ENCODE results near the gene INSM1.

INSM1 gene

GRCh38 chr20:20393207-20394120 is 25.6 kb downstream of the INSM1 start:
- Histone ChIP-seq H3K9ac (ENCODE audit: low read length in 2 of 2) (no peak overlapping the region), H3K36me3 (ENCODE audit: control insufficient read depth in 2 of 2, insufficient read depth in 2 of 2, low read length in 2 of 2) (peaks cover 0 to 7% of the 10 kb centered on the region in 2 donors), H3K27ac (ENCODE audit: low read length) (no peak overlapping the region), H3K4me1 (ENCODE audit: control insufficient read depth, insufficient read depth, low read length) (no peaks in the 10 kb centered on the region), H3K4me3 (ENCODE audit: low read length in 2 of 2) (no peak overlapping the region), H3K9me3 (ENCODE audit: control insufficient read depth in 2 of 2, low read length in 2 of 2) (no peaks in the 10 kb centered on the region), H3K27me3 (ENCODE audit: control insufficient read depth in 1 of 2, insufficient read depth in 2 of 2, low read length in 2 of 2) (no peaks in the 10 kb centered on the region)

DNA sequence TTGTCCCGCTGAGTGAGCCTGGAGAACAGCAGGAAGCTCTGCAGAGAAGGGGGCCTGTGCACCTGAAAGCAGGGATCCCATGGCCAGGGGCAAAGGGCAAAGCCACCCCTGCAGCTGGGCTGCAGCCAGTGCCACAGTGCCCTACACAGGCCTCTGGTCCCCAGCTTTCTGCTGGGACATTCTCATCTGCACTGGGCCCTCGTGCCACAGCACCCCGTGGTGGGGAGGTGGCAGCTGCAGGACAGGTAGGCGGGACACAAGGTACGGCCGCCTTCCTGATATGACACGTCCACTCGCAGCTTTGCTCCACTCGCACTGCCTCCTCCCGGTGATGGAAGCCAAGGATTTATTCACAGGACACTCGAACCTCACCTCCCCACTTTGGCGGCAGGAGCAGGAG is 27.2 kb downstream of the INSM1 start:
- H3K36me3 ChIP-seq (ENCODE audit: control insufficient read depth in 2 of 2, insufficient read depth in 2 of 2, low read length in 2 of 2), result peaks cover 0 to 7% of the 10 kb centered on the region in 2 donors
- H3K4me3 ChIP-seq (ENCODE audit: low read length in 2 of 2), result no peak overlapping the region
- no peaks in the 10 kb centered on the region for H3K9me3 ChIP-seq (ENCODE audit: control insufficient read depth in 2 of 2, low read length in 2 of 2)
- H3K27ac ChIP-seq (ENCODE audit: low read length), result no peak overlapping the region
- H3K4me1 ChIP-seq (ENCODE audit: control insufficient read depth, insufficient read depth, low read length), result no peaks in the 10 kb centered on the region
- no peaks in the 10 kb centered on the region for H3K27me3 ChIP-seq (ENCODE audit: control insufficient read depth in 1 of 2, insufficient read depth in 2 of 2, low read length in 2 of 2)
- H3K9ac ChIP-seq (ENCODE audit: low read length in 2 of 2), result no peak overlapping the region

GRCh38 chr20:20395903-20396568 is 28.1 kb downstream of the INSM1 start:
- Histone ChIP-seq H3K36me3 (ENCODE audit: control insufficient read depth in 2 of 2, insufficient read depth in 2 of 2, low read length in 2 of 2) (peaks cover 0 to 7% of the 10 kb centered on the region in 2 donors), H3K4me1 (ENCODE audit: control insufficient read depth, insufficient read depth, low read length) (no peaks in the 10 kb centered on the region), H3K9ac (ENCODE audit: low read length in 2 of 2) (no peak overlapping the region), H3K27me3 (ENCODE audit: control insufficient read depth in 1 of 2, insufficient read depth in 2 of 2, low read length in 2 of 2) (no peaks in the 10 kb centered on the region), H3K4me3 (ENCODE audit: low read length in 2 of 2) (no peak overlapping the region), H3K27ac (ENCODE audit: low read length) (no peak overlapping the region), H3K9me3 (ENCODE audit: control insufficient read depth in 2 of 2, low read length in 2 of 2) (no peaks in the 10 kb centered on the region)

- Histone ChIP-seq H3K9ac (ENCODE audit: low read length in 2 of 2) (no peak overlapping the region), H3K4me1 (ENCODE audit: control insufficient read depth, insufficient read depth, low read length) (no peaks in the 10 kb centered on the region), H3K27ac (ENCODE audit: low read length) (no peak overlapping the region), H3K4me3 (ENCODE audit: low read length in 2 of 2) (no peak overlapping the region), H3K27me3 (ENCODE audit: control insufficient read depth in 1 of 2, insufficient read depth in 2 of 2, low read length in 2 of 2) (no peaks in the 10 kb centered on the region), H3K36me3 (ENCODE audit: control insufficient read depth in 2 of 2, insufficient read depth in 2 of 2, low read length in 2 of 2) (peaks cover 0 to 7% of the 10 kb centered on the region in 2 donors), H3K9me3 (ENCODE audit: control insufficient read depth in 2 of 2, low read length in 2 of 2) (no peaks in the 10 kb centered on the region)
Measured at GRCh38 chr20:20396794-20397193, 28.9 kb downstream of the INSM1 start.

GRCh38 chr20:20398123-20398522 is 30.2 kb downstream of the INSM1 start:
- no peak overlapping the region for H3K4me3 ChIP-seq (ENCODE audit: low read length in 2 of 2)
- H3K9me3 ChIP-seq (ENCODE audit: control insufficient read depth in 2 of 2, low read length in 2 of 2), result no peaks in the 10 kb centered on the region
- no peak overlapping the region for H3K9ac ChIP-seq (ENCODE audit: low read length in 2 of 2)
- no peaks in the 10 kb centered on the region for H3K27me3 ChIP-seq (ENCODE audit: control insufficient read depth in 1 of 2, insufficient read depth in 2 of 2, low read length in 2 of 2)
- H3K4me1 ChIP-seq (ENCODE audit: control insufficient read depth, insufficient read depth, low read length), result no peaks in the 10 kb centered on the region
- no peaks in the 10 kb centered on the region for H3K36me3 ChIP-seq (ENCODE audit: control insufficient read depth in 2 of 2, insufficient read depth in 2 of 2, low read length in 2 of 2)
- H3K27ac ChIP-seq (ENCODE audit: low read length), result no peak overlapping the region

GRCh38 chr20:20399531-20400500 is 31.9 kb downstream of the INSM1 start:
- Histone ChIP-seq H3K36me3 (ENCODE audit: control insufficient read depth in 2 of 2, insufficient read depth in 2 of 2, low read length in 2 of 2) (no peaks in the 10 kb centered on the region), H3K4me1 (ENCODE audit: control insufficient read depth, insufficient read depth, low read length) (no peaks in the 10 kb centered on the region), H3K9me3 (ENCODE audit: control insufficient read depth in 2 of 2, low read length in 2 of 2) (no peaks in the 10 kb centered on the region), H3K9ac (ENCODE audit: low read length in 2 of 2) (no peak overlapping the region), H3K27me3 (ENCODE audit: control insufficient read depth in 1 of 2, insufficient read depth in 2 of 2, low read length in 2 of 2) (no peaks in the 10 kb centered on the region), H3K27ac (ENCODE audit: low read length) (no peak overlapping the region), H3K4me3 (ENCODE audit: low read length in 2 of 2) (no peak overlapping the region)

- Histone ChIP-seq H3K9me3 (ENCODE audit: control insufficient read depth in 2 of 2, low read length in 2 of 2) (no peaks in the 10 kb centered on the region), H3K36me3 (ENCODE audit: control insufficient read depth in 2 of 2, insufficient read depth in 2 of 2, low read length in 2 of 2) (peaks cover 0 to 2% of the 10 kb centered on the region in 2 donors), H3K27me3 (ENCODE audit: control insufficient read depth in 1 of 2, insufficient read depth in 2 of 2, low read length in 2 of 2) (no peaks in the 10 kb centered on the region), H3K9ac (ENCODE audit: low read length in 2 of 2) (no peak overlapping the region), H3K27ac (ENCODE audit: low read length) (no peak overlapping the region), H3K4me3 (ENCODE audit: low read length in 2 of 2) (no peak overlapping the region), H3K4me1 (ENCODE audit: control insufficient read depth, insufficient read depth, low read length) (no peaks in the 10 kb centered on the region)
Measured at GRCh38 chr20:20401991-20402390, 34.1 kb downstream of the INSM1 start.

- H3K36me3 ChIP-seq (ENCODE audit: control insufficient read depth in 2 of 2, insufficient read depth in 2 of 2, low read length in 2 of 2), result peaks cover 0 to 2% of the 10 kb centered on the region in 2 donors
- no peaks in the 10 kb centered on the region for H3K27me3 ChIP-seq (ENCODE audit: control insufficient read depth in 1 of 2, insufficient read depth in 2 of 2, low read length in 2 of 2)
- no peak overlapping the region for H3K27ac ChIP-seq (ENCODE audit: low read length)
- H3K9ac ChIP-seq (ENCODE audit: low read length in 2 of 2), result no peak overlapping the region
- H3K4me3 ChIP-seq (ENCODE audit: low read length in 2 of 2), result no peak overlapping the region
- no peaks in the 10 kb centered on the region for H3K4me1 ChIP-seq (ENCODE audit: control insufficient read depth, insufficient read depth, low read length)
- H3K9me3 ChIP-seq (ENCODE audit: control insufficient read depth in 2 of 2, low read length in 2 of 2), result no peaks in the 10 kb centered on the region
Measured at GRCh38 chr20:20404633-20405032, 36.7 kb downstream of the INSM1 start.

GRCh38 chr20:20405623-20406022 is 37.7 kb downstream of the INSM1 start:
- H3K9ac ChIP-seq (ENCODE audit: low read length in 2 of 2), result no peak overlapping the region
- H3K27me3 ChIP-seq (ENCODE audit: control insufficient read depth in 1 of 2, insufficient read depth in 2 of 2, low read length in 2 of 2), result no peaks in the 10 kb centered on the region
- H3K36me3 ChIP-seq (ENCODE audit: control insufficient read depth in 2 of 2, insufficient read depth in 2 of 2, low read length in 2 of 2), result peaks cover 0 to 2% of the 10 kb centered on the region in 2 donors
- H3K9me3 ChIP-seq (ENCODE audit: control insufficient read depth in 2 of 2, low read length in 2 of 2), result no peaks in the 10 kb centered on the region
- no peak overlapping the region for H3K4me3 ChIP-seq (ENCODE audit: low read length in 2 of 2)
- no peaks in the 10 kb centered on the region for H3K4me1 ChIP-seq (ENCODE audit: control insufficient read depth, insufficient read depth, low read length)
- no peak overlapping the region for H3K27ac ChIP-seq (ENCODE audit: low read length)

DNA sequence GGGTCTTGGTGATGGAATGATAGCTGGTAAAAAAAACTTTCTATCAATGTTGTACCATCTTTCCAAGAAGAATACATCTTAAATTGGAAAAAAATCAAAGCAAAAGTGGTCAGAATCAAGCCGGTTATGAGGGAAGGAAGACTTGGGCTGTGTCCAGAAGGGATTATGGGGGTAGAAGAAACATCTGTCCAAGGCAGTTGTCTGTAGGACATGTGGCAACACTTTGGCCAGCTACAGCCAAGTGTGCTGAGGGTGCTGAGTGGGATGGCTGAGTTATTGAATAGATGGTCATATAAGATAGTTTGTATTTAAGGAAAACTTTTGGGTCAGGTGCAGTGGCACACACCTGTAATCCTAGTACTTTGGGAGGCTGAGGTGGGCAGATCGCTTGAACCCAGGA is 38.4 kb downstream of the INSM1 start:
- Histone ChIP-seq H3K9ac (ENCODE audit: low read length in 2 of 2) (no peak overlapping the region), H3K36me3 (ENCODE audit: control insufficient read depth in 2 of 2, insufficient read depth in 2 of 2, low read length in 2 of 2) (peaks cover 0 to 2% of the 10 kb centered on the region in 2 donors), H3K27me3 (ENCODE audit: control insufficient read depth in 1 of 2, insufficient read depth in 2 of 2, low read length in 2 of 2) (no peaks in the 10 kb centered on the region), H3K9me3 (ENCODE audit: control insufficient read depth in 2 of 2, low read length in 2 of 2) (no peaks in the 10 kb centered on the region), H3K4me1 (ENCODE audit: control insufficient read depth, insufficient read depth, low read length) (no peaks in the 10 kb centered on the region), H3K4me3 (ENCODE audit: low read length in 2 of 2) (no peak overlapping the region), H3K27ac (ENCODE audit: low read length) (no peak overlapping the region)
